Activated naive CD8-positive, alpha-beta T cell treated with anti-CD3 and anti-CD28 coated beads, Interleukin-2, amount 50 U/mL, for 24 hours (primary cell): ENCODE data around the gene SCNN1B.

Experiments
- ATAC-seq: fragments of 150-1000 bp; cut with Tn5 transposase; one replicate; pipeline ENCODE4 v1.10.0; 2021
- DNase-seq: peaks from one replicate; pipeline ENCODE4 v3.0.0; 2021
- H3K27ac Mint-ChIP-seq: one replicate; pipeline ENCODE4 v1.8.0; 2021; ENCODE audit warnings: mild to moderate bottlenecking, mixed read lengths
- H3K27me3 Mint-ChIP-seq: one replicate; pipeline ENCODE4 v1.8.0; 2021; ENCODE audit warnings: mixed read lengths
- H3K36me3 Mint-ChIP-seq: one replicate; pipeline ENCODE4 v1.8.0; 2021; ENCODE audit warnings: low read depth, mixed read lengths
- H3K4me1 Mint-ChIP-seq: one replicate; pipeline ENCODE4 v1.8.0; 2021; ENCODE audit warnings: mixed read lengths
- H3K4me3 Mint-ChIP-seq: one replicate; pipeline ENCODE4 v1.8.0; 2021; ENCODE audit warnings: mild to moderate bottlenecking, moderate library complexity, mixed read lengths
- H3K9me3 Mint-ChIP-seq: one replicate; pipeline ENCODE4 v1.8.0; 2021; ENCODE audit warnings: mixed read lengths

Gene SCNN1B

GRCh38 chr16:23323224-23324030, 21.3 kb downstream of the SCNN1B start:
- H3K4me3 Mint-ChIP-seq: no peak overlapping the region
- DNase-seq (no peak), ATAC-seq (peak; percentile 77)
- no peaks in the 10 kb centered on the region for H3K27me3 Mint-ChIP-seq
- no peaks in the 10 kb centered on the region for H3K9me3 Mint-ChIP-seq
- no peak overlapping the region for H3K27ac Mint-ChIP-seq
- peaks cover 9% of the 10 kb centered on the region for H3K4me1 Mint-ChIP-seq
- H3K36me3 Mint-ChIP-seq: no peaks in the 10 kb centered on the region

GRCh38 chr16:23324727-23325126, 22.6 kb downstream of the SCNN1B start:
- peaks cover 9% of the 10 kb centered on the region for H3K4me1 Mint-ChIP-seq
- ATAC-seq (no peak), DNase-seq (no peak)
- no peak overlapping the region for H3K27ac Mint-ChIP-seq
- H3K9me3 Mint-ChIP-seq: no peaks in the 10 kb centered on the region
- no peak overlapping the region for H3K4me3 Mint-ChIP-seq
- no peaks in the 10 kb centered on the region for H3K36me3 Mint-ChIP-seq
- no peaks in the 10 kb centered on the region for H3K27me3 Mint-ChIP-seq

GRCh38 chr16:23327836-23328235, 25.7 kb downstream of the SCNN1B start:
- H3K4me1 Mint-ChIP-seq: peaks cover 9% of the 10 kb centered on the region
- no peak overlapping the region for H3K4me3 Mint-ChIP-seq
- ATAC-seq (no peak), DNase-seq (no peak)
- no peaks in the 10 kb centered on the region for H3K9me3 Mint-ChIP-seq
- peaks cover 6% of the 10 kb centered on the region for H3K27me3 Mint-ChIP-seq
- H3K36me3 Mint-ChIP-seq: no peaks in the 10 kb centered on the region
- no peak overlapping the region for H3K27ac Mint-ChIP-seq

GRCh38 chr16:23330161-23330560, 28.1 kb downstream of the SCNN1B start:
- no peak overlapping the region for H3K27ac Mint-ChIP-seq
- H3K9me3 Mint-ChIP-seq: no peaks in the 10 kb centered on the region
- DNase-seq (no peak), ATAC-seq (no peak)
- no peaks in the 10 kb centered on the region for H3K4me1 Mint-ChIP-seq
- H3K27me3 Mint-ChIP-seq: peaks cover 14% of the 10 kb centered on the region
- H3K36me3 Mint-ChIP-seq: no peaks in the 10 kb centered on the region
- no peak overlapping the region for H3K4me3 Mint-ChIP-seq

GRCh38 chr16:23330583-23331249, 28.6 kb downstream of the SCNN1B start:
- Mint-ChIP-seq H3K36me3 (no peaks in the 10 kb centered on the region), H3K27me3 (peaks cover 15% of the 10 kb centered on the region), H3K27ac (no peak overlapping the region), H3K4me1 (peaks cover 3% of the 10 kb centered on the region), H3K4me3 (no peak overlapping the region), H3K9me3 (no peaks in the 10 kb centered on the region)
- DNase-seq (no peak), ATAC-seq (no peak)

GRCh38 chr16:23333034-23333579, 31.0 kb downstream of the SCNN1B start:
- no peaks in the 10 kb centered on the region for H3K36me3 Mint-ChIP-seq
- no peak for ATAC-seq
- H3K27ac Mint-ChIP-seq: no peak overlapping the region
- DNase-seq: no peak
- no peaks in the 10 kb centered on the region for H3K9me3 Mint-ChIP-seq
- H3K4me3 Mint-ChIP-seq: no peak overlapping the region
- peaks cover 7% of the 10 kb centered on the region for H3K4me1 Mint-ChIP-seq
- peaks cover 22% of the 10 kb centered on the region for H3K27me3 Mint-ChIP-seq

GRCh38 chr16:23333831-23334456, 31.8 kb downstream of the SCNN1B start:
- peaks cover 26% of the 10 kb centered on the region for H3K27me3 Mint-ChIP-seq
- ATAC-seq (no peak), DNase-seq (no peak)
- no peak overlapping the region for H3K27ac Mint-ChIP-seq
- H3K4me1 Mint-ChIP-seq: peaks cover 7% of the 10 kb centered on the region
- no peaks in the 10 kb centered on the region for H3K36me3 Mint-ChIP-seq
- no peaks in the 10 kb centered on the region for H3K9me3 Mint-ChIP-seq
- H3K4me3 Mint-ChIP-seq: no peak overlapping the region

GRCh38 chr16:23334457-23334853, 32.4 kb downstream of the SCNN1B start:
- no peak for DNase-seq
- no peak for ATAC-seq
- Mint-ChIP-seq H3K4me1 (peaks cover 7% of the 10 kb centered on the region), H3K36me3 (no peaks in the 10 kb centered on the region), H3K4me3 (no peak overlapping the region), H3K27ac (no peak overlapping the region), H3K9me3 (no peaks in the 10 kb centered on the region), H3K27me3 (peaks cover 26% of the 10 kb centered on the region)

GRCh38 chr16:23334950-23335349, 32.8 kb downstream of the SCNN1B start:
- Mint-ChIP-seq H3K4me1 (peaks cover 7% of the 10 kb centered on the region), H3K27me3 (peaks cover 26% of the 10 kb centered on the region), H3K4me3 (no peak overlapping the region), H3K27ac (no peak overlapping the region), H3K9me3 (no peaks in the 10 kb centered on the region), H3K36me3 (no peaks in the 10 kb centered on the region)
- DNase-seq (no peak), ATAC-seq (no peak)

- no peak for DNase-seq
- peaks cover 20% of the 10 kb centered on the region for H3K27me3 Mint-ChIP-seq
- no peaks in the 10 kb centered on the region for H3K36me3 Mint-ChIP-seq
- H3K27ac Mint-ChIP-seq: no peak overlapping the region
- H3K9me3 Mint-ChIP-seq: no peaks in the 10 kb centered on the region
- peaks cover 7% of the 10 kb centered on the region for H3K4me1 Mint-ChIP-seq
- ATAC-seq: no peak
- no peak overlapping the region for H3K4me3 Mint-ChIP-seq
Observed at GRCh38 chr16:23337836-23338550, 35.9 kb downstream of the SCNN1B start.

- Mint-ChIP-seq H3K9me3 (no peaks in the 10 kb centered on the region), H3K4me3 (no peak overlapping the region), H3K4me1 (peaks cover 7% of the 10 kb centered on the region), H3K36me3 (no peaks in the 10 kb centered on the region), H3K27ac (no peak overlapping the region), H3K27me3 (peaks cover 18% of the 10 kb centered on the region)
- no peak for ATAC-seq
- no peak for DNase-seq
Observed at GRCh38 chr16:23339787-23340186, 37.7 kb downstream of the SCNN1B start.

- H3K4me3 Mint-ChIP-seq: no peak overlapping the region
- H3K9me3 Mint-ChIP-seq: no peaks in the 10 kb centered on the region
- no peak overlapping the region for H3K27ac Mint-ChIP-seq
- H3K36me3 Mint-ChIP-seq: no peaks in the 10 kb centered on the region
- ATAC-seq (no peak), DNase-seq (no peak)
- peaks cover 12% of the 10 kb centered on the region for H3K27me3 Mint-ChIP-seq
- no peaks in the 10 kb centered on the region for H3K4me1 Mint-ChIP-seq
Observed at GRCh38 chr16:23342083-23342640, 40.1 kb downstream of the SCNN1B start.

GRCh38 chr16:23343643-23344612, 41.8 kb downstream of the SCNN1B start:
- H3K4me1 Mint-ChIP-seq: no peaks in the 10 kb centered on the region

More at GRCh38 chr16:23343643-23344612, 41.8 kb downstream of the SCNN1B start:
- peaks cover 12% of the 10 kb centered on the region for H3K27me3 Mint-ChIP-seq
- no peaks in the 10 kb centered on the region for H3K9me3 Mint-ChIP-seq
- H3K36me3 Mint-ChIP-seq: no peaks in the 10 kb centered on the region
- H3K27ac Mint-ChIP-seq: no peak overlapping the region
- ATAC-seq: no peak
- DNase-seq: no peak
- no peak overlapping the region for H3K4me3 Mint-ChIP-seq
